Esophagus muscularis mucosa (tissue), 4 donors: ENCODE results near the gene NT5DC2.

Experiments used
- EP300 ChIP-seq: sonication (generic); formaldehyde crosslinking; IDR thresholded peaks from one replicate; pipeline ENCODE4 v1.6.1; 2017; ENCODE audit warnings: antibody characterized with exemption
- POLR2A ChIP-seq: fragments of 450-650 bp; IDR thresholded peaks from one replicate; pipeline ENCODE4 v1.6.1; 2017; ENCODE audit warnings: antibody characterized with exemption, moderate library complexity, mild to moderate bottlenecking, low read depth
- TF ChIP-seq, protein P1 (sequence below), 3 experiments: fragments of 200-600 bp in 2 of 3; fragments of 450-650 bp in 1 of 3; sonication (generic) in 2 of 3; IDR thresholded peaks; one replicate each; pipeline ENCODE4 v1.5.1; 2017 to 2019; ENCODE audit warnings: antibody characterized with exemption in 3 of 3, mild to moderate bottlenecking in 2 of 3, moderate library complexity in 1 of 3

DNA sequence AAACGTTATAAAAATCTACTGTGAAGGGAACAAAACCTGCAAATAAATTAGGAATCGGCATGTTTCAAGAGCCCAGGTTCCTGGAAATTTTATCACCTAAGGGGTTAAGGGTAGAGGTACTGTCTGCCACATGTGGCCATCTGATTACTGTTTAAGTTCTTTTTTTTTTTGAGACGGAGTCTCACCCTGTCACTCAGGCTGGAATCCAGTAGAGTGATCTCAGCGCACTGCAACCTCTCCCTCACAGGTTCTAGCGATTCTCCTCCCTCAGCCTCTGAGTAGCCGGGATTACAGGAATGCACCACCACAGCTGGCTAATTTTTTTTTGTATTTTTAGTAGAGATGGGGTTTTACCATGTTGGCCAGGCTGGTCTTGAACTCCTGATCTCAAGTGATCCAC lies 38.6 kb upstream of the NT5DC2 start:
- TF ChIP-seq POLR2A (no peak), EP300 (no peak)
- TF ChIP-seq, protein P1, sequence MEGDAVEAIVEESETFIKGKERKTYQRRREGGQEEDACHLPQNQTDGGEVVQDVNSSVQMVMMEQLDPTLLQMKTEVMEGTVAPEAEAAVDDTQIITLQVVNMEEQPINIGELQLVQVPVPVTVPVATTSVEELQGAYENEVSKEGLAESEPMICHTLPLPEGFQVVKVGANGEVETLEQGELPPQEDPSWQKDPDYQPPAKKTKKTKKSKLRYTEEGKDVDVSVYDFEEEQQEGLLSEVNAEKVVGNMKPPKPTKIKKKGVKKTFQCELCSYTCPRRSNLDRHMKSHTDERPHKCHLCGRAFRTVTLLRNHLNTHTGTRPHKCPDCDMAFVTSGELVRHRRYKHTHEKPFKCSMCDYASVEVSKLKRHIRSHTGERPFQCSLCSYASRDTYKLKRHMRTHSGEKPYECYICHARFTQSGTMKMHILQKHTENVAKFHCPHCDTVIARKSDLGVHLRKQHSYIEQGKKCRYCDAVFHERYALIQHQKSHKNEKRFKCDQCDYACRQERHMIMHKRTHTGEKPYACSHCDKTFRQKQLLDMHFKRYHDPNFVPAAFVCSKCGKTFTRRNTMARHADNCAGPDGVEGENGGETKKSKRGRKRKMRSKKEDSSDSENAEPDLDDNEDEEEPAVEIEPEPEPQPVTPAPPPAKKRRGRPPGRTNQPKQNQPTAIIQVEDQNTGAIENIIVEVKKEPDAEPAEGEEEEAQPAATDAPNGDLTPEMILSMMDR (IDR thresholded peaks at IDR 0.05): no peak
